Astrocyte (in vitro differentiated cells and primary cell): ENCODE measurements around the gene LHPP.

Source experiments
- EZH2 ChIP-seq: IDR thresholded peaks from 2 replicates; pipeline ENCODE4 v1.6.1; 2012; ENCODE audit warnings: mild to moderate bottlenecking, low read length, inconsistent platforms; ENCODE audit not compliant: insufficient read depth
- TF ChIP-seq, protein P1 (sequence below): IDR thresholded peaks from 2 replicates; pipeline ENCODE4 v1.5.1; 2011; ENCODE audit warnings: low read depth, mild to moderate bottlenecking, inconsistent platforms, low read length, moderate library complexity; ENCODE audit not compliant: insufficient read depth

DNA sequence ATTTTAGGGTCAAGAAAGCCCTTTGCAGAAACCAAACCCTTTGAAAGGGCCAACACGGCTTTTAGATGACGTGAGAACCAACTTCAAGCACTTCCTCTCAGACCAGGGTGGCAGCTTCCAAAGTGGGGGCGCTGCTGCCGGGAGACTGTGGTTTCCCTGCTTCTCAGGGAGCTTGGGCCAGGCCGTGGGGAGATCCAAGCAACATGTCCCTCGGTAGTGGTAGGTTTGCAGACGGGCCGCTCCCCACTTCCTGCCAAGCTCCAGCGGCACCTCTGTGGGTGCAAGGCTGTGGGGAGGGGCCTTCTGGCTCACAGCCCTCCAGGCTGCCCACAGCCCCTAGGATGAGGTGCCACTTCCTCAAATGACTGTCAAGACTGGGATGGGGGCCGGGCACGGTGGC, 150.1 kb downstream of the LHPP start:
- TF ChIP-seq, protein P1, sequence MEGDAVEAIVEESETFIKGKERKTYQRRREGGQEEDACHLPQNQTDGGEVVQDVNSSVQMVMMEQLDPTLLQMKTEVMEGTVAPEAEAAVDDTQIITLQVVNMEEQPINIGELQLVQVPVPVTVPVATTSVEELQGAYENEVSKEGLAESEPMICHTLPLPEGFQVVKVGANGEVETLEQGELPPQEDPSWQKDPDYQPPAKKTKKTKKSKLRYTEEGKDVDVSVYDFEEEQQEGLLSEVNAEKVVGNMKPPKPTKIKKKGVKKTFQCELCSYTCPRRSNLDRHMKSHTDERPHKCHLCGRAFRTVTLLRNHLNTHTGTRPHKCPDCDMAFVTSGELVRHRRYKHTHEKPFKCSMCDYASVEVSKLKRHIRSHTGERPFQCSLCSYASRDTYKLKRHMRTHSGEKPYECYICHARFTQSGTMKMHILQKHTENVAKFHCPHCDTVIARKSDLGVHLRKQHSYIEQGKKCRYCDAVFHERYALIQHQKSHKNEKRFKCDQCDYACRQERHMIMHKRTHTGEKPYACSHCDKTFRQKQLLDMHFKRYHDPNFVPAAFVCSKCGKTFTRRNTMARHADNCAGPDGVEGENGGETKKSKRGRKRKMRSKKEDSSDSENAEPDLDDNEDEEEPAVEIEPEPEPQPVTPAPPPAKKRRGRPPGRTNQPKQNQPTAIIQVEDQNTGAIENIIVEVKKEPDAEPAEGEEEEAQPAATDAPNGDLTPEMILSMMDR: no peak
- no peak for TF ChIP-seq EZH2
